ENCODE results near the gene STX8.

STX8 gene

GRCh38 chr17:9254841-9255240 is 320.8 kb downstream of the STX8 start:
- no peak for DNase-seq (ENCODE audit: extremely low spot score)
- TF ChIP-seq NFRKB (IDR thresholded peaks at IDR 0.05) = no peak
- TF ChIP-seq SUZ12 (IDR thresholded peaks at IDR 0.05) = no peak
- no peak for TF ChIP-seq FOXM1 (IDR thresholded peaks at IDR 0.05; ENCODE audit: borderline replicate concordance)
- TF ChIP-seq FOXA1 (IDR thresholded peaks at IDR 0.05) = no peak
- no peak for TF ChIP-seq HDGF (IDR thresholded peaks at IDR 0.05; ENCODE audit: borderline replicate concordance)
- TF ChIP-seq ARNT (IDR thresholded peaks at IDR 0.05) = no peak
- TF ChIP-seq CTBP1 (IDR thresholded peaks at IDR 0.05; ENCODE audit: borderline replicate concordance) = no peak
- no peak for TF ChIP-seq PKNOX1 (IDR thresholded peaks at IDR 0.05)
- TF ChIP-seq ELF4 (IDR thresholded peaks at IDR 0.05) = no peak
- TF ChIP-seq LEF1 (IDR thresholded peaks at IDR 0.05; ENCODE audit: borderline replicate concordance) = no peak
- TF ChIP-seq FOXK2 (IDR thresholded peaks at IDR 0.05) = no peak
- no peak for TF ChIP-seq ZNF384 (IDR thresholded peaks at IDR 0.05)
- TF ChIP-seq L3MBTL2 (conservative IDR thresholded peaks at IDR 0.05) = no peak
- TF ChIP-seq TARDBP (IDR thresholded peaks at IDR 0.05) = no peak
- CTCF ChIA-PET = interaction anchor here (0.6 kb wide), 1 partner anchor 130 kb away, joined by 3 read pairs; no protein-coding TSS in a partner anchor
- POLR2A ChIA-PET = no interaction called here

GRCh38 chr17:9253308-9253707 is 322.3 kb downstream of the STX8 start:
- no peak for DNase-seq (ENCODE audit: extremely low spot score)
- ChIA-PET POLR2A (interaction anchor here (1.4 kb wide), 1 partner anchor 12 kb away, joined by 4 read pairs; no protein-coding TSS in a partner anchor), CTCF (no interaction called here)
- TF ChIP-seq L3MBTL2 (conservative IDR thresholded peaks at IDR 0.05) = no peak
- TF ChIP-seq FOXK2 (IDR thresholded peaks at IDR 0.05) = no peak
- no peak for TF ChIP-seq NFRKB (IDR thresholded peaks at IDR 0.05)
- TF ChIP-seq CTBP1 (IDR thresholded peaks at IDR 0.05; ENCODE audit: borderline replicate concordance) = no peak
- TF ChIP-seq ARNT (IDR thresholded peaks at IDR 0.05) = no peak
- no peak for TF ChIP-seq HDGF (IDR thresholded peaks at IDR 0.05; ENCODE audit: borderline replicate concordance)
- no peak for TF ChIP-seq PKNOX1 (IDR thresholded peaks at IDR 0.05)
- no peak for TF ChIP-seq FOXA1 (IDR thresholded peaks at IDR 0.05)
- TF ChIP-seq SP1 (IDR thresholded peaks at IDR 0.05) = no peak
- no peak for TF ChIP-seq ZNF384 (IDR thresholded peaks at IDR 0.05)
- no peak for TF ChIP-seq ELF4 (IDR thresholded peaks at IDR 0.05)

- no peak for TF ChIP-seq FOXM1 (IDR thresholded peaks at IDR 0.05; ENCODE audit: borderline replicate concordance)
- POLR2A ChIA-PET = interaction anchor here (1.0 kb wide), 2 partner anchors 10 to 11 kb away, joined by 3 read pairs; no protein-coding TSS in a partner anchor
- no peak for DNase-seq (ENCODE audit: extremely low spot score)
- CTCF ChIA-PET = no interaction called here
Measured at GRCh38 chr17:9251273-9251672, 324.3 kb downstream of the STX8 start.

DNA sequence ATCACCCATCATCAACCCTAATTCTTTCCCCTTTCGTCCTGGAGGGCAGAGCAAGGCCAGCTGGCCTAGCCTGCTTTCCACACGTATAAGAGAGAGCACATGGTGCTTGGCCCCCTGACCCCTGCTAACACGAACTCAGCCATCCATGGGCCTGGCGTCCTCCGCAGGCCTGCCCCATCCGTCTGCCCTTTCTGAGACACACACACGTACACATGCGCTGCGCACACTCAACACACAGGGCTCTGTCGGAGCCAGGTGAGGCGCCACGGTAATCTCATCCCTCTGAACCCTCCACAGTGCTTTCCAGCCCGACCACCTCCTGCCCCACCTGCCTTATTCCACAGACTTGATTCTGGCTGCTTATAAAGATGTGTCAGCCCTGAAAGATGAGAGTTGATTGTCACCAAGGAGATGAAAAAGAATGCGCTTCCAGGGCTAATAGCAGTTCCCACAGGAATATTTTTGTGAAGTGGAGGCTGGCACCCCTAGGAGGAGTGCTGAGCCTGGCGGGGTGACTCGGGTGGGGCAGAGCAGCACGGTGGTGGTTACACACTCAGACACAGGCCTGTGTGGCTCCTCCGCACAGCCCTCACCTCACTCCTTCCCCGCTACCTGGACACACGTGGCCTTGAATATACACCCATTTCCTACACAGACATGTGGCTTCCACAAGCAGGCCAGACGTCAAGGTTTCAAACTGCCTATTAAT is 326.2 kb downstream of the STX8 start:
- no peak for DNase-seq (ENCODE audit: extremely low spot score)
- POLR2A ChIA-PET = no interaction called here
- CTCF ChIA-PET = no interaction called here
- no peak for TF ChIP-seq SUZ12 (IDR thresholded peaks at IDR 0.05)
- no peak for TF ChIP-seq L3MBTL2 (conservative IDR thresholded peaks at IDR 0.05)
- TF ChIP-seq CTBP1 (IDR thresholded peaks at IDR 0.05; ENCODE audit: borderline replicate concordance) = no peak
- TF ChIP-seq LEF1 (IDR thresholded peaks at IDR 0.05; ENCODE audit: borderline replicate concordance) = no peak
- no peak for TF ChIP-seq TARDBP (IDR thresholded peaks at IDR 0.05)
- no peak for TF ChIP-seq PKNOX1 (IDR thresholded peaks at IDR 0.05)
- TF ChIP-seq BHLHE40 (IDR thresholded peaks at IDR 0.05; ENCODE audit: borderline replicate concordance) = no peak
- no peak for TF ChIP-seq NFRKB (IDR thresholded peaks at IDR 0.05)
- TF ChIP-seq ZNF384 (IDR thresholded peaks at IDR 0.05) = no peak
- TF ChIP-seq FOXA1 (IDR thresholded peaks at IDR 0.05) = no peak
- TF ChIP-seq SP1 (IDR thresholded peaks at IDR 0.05) = no peak
- TF ChIP-seq ELF4 (IDR thresholded peaks at IDR 0.05) = no peak
- no peak for TF ChIP-seq FOXM1 (IDR thresholded peaks at IDR 0.05; ENCODE audit: borderline replicate concordance)
- no peak for TF ChIP-seq ARNT (IDR thresholded peaks at IDR 0.05)
- TF ChIP-seq HDGF (IDR thresholded peaks at IDR 0.05; ENCODE audit: borderline replicate concordance) = no peak
- TF ChIP-seq FOXK2 (IDR thresholded peaks at IDR 0.05) = no peak

DNA sequence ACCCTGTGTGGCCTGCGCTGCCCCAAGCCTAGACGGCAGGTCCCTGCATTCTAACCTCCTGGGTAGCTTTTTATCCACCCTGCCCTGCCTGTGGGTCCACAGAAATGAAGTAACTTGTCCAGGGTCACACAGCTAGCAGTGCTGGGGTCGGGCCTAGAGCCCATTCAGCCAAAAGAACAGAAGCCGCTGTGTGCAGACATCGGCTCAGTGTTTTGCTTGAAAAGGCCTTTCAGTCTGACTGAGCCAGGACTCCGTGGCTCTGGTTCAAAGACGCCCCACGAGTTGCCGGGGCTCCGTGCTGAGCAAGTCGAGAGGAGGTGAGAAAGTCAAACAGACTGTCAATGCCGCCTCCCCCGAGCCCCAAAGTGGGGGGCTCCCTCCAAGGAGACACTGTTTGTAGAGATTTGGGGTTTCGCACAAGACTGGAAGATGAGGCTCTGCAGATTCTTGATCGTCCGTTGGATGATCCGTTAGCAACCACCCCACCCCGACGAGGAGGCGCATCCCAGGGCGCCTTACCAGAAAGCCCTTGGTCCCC is 328.1 kb downstream of the STX8 start:
- TF ChIP-seq CTBP1 (IDR thresholded peaks at IDR 0.05; ENCODE audit: borderline replicate concordance) = no peak
- no peak for TF ChIP-seq L3MBTL2 (conservative IDR thresholded peaks at IDR 0.05)
- no peak for TF ChIP-seq TARDBP (IDR thresholded peaks at IDR 0.05)
- POLR2A ChIA-PET = no interaction called here
- CTCF ChIA-PET = no interaction called here
- DNase-seq (ENCODE audit: extremely low spot score) = no peak

GRCh38 chr17:9244066-9245052 is 331.3 kb downstream of the STX8 start:
- ChIA-PET CTCF (no interaction called here), POLR2A (no interaction called here)
- no peak for TF ChIP-seq ZNF384 (IDR thresholded peaks at IDR 0.05)
- TF ChIP-seq FOXK2 (IDR thresholded peaks at IDR 0.05) = no peak
- no peak for TF ChIP-seq BHLHE40 (IDR thresholded peaks at IDR 0.05; ENCODE audit: borderline replicate concordance)
- TF ChIP-seq FOXM1 (IDR thresholded peaks at IDR 0.05; ENCODE audit: borderline replicate concordance) = no peak
- no peak for TF ChIP-seq NFRKB (IDR thresholded peaks at IDR 0.05)
- TF ChIP-seq CTBP1 (IDR thresholded peaks at IDR 0.05; ENCODE audit: borderline replicate concordance) = no peak
- no peak for TF ChIP-seq HDGF (IDR thresholded peaks at IDR 0.05; ENCODE audit: borderline replicate concordance)
- no peak for TF ChIP-seq L3MBTL2 (conservative IDR thresholded peaks at IDR 0.05)
- no peak for TF ChIP-seq ELF4 (IDR thresholded peaks at IDR 0.05)
- no peak for TF ChIP-seq PKNOX1 (IDR thresholded peaks at IDR 0.05)
- no peak for TF ChIP-seq ARNT (IDR thresholded peaks at IDR 0.05)
- TF ChIP-seq LEF1 (IDR thresholded peaks at IDR 0.05; ENCODE audit: borderline replicate concordance) = no peak
- TF ChIP-seq TARDBP (IDR thresholded peaks at IDR 0.05) = no peak
- TF ChIP-seq SP1 (IDR thresholded peaks at IDR 0.05) = no peak
- TF ChIP-seq FOXA1 (IDR thresholded peaks at IDR 0.05) = no peak
- TF ChIP-seq SUZ12 (IDR thresholded peaks at IDR 0.05) = no peak

More at GRCh38 chr17:9244066-9245052, 331.3 kb downstream of the STX8 start:
- DNase-seq (ENCODE audit: extremely low spot score) = no peak
